Neural progenitor cell (in vitro differentiated cells): Measurements from ENCODE around the gene ADD3. TPM values are rescaled to one million over a fixed set of nuclear protein-coding genes. Genes with fewer than 3 reads are reported as not detected.

ENCODE experiments used
- DNase-seq: peaks from one replicate; pipeline ENCODE4 v3.0.0-alpha.2; 2016; ENCODE audit warnings: low spot score
- H2AFZ ChIP-seq: fragments of 200-600 bp; sonication (generic); replicated peaks from 2 replicates; pipeline ENCODE4 v1.6.1; 2016; ENCODE audit warnings: antibody characterized with exemption
- H3F3A ChIP-seq: fragments of 200-600 bp; sonication (generic); 2 replicates; pipeline ENCODE4 v1.6.1; 2016; ENCODE audit warnings: antibody characterized with exemption, low read depth
- H3K27ac ChIP-seq: fragments of 200-600 bp; sonication (generic); 2 replicates; pipeline ENCODE4 v1.5.1; 2016; ENCODE audit warnings: mild to moderate bottlenecking
- H3K27me3 ChIP-seq: fragments of 200-600 bp; sonication (generic); 2 replicates; pipeline ENCODE4 v1.6.1; 2016; ENCODE audit warnings: mild to moderate bottlenecking, moderate library complexity
- H3K36me3 ChIP-seq: fragments of 200-600 bp; sonication (generic); 2 replicates; pipeline ENCODE4 v1.5.1; 2016
- H3K4me1 ChIP-seq: fragments of 200-600 bp; sonication (generic); 2 replicates; pipeline ENCODE4 v1.6.1; 2016; ENCODE audit warnings: mixed run types
- H3K4me2 ChIP-seq: fragments of 200-600 bp; sonication (generic); 2 replicates; pipeline ENCODE4 v1.6.1; 2016
- H3K4me3 ChIP-seq: fragments of 200-600 bp; sonication (generic); 2 replicates; pipeline ENCODE4 v1.5.1; 2016
- H3K79me2 ChIP-seq: fragments of 200-600 bp; sonication (generic); 2 replicates; pipeline ENCODE4 v1.6.1; 2016; ENCODE audit warnings: low read depth
- H3K9ac ChIP-seq: fragments of 200-600 bp; sonication (generic); 2 replicates; pipeline ENCODE4 v1.6.1; 2016
- H3K9me3 ChIP-seq: fragments of 200-600 bp; sonication (generic); 2 replicates; pipeline ENCODE4 v1.5.1; 2016; ENCODE audit warnings: low read depth
- H4K20me1 ChIP-seq: fragments of 200-600 bp; sonication (generic); 2 replicates; pipeline ENCODE4 v1.6.1; 2016; ENCODE audit warnings: low read depth
- H3K27ac Mint-ChIP-seq: 3 replicates; pipeline ENCODE4 v1.8.0; 2021; ENCODE audit warnings: mixed read lengths
- H3K27me3 Mint-ChIP-seq: 2 replicates; pipeline ENCODE4 v1.8.0; 2022; ENCODE audit warnings: low read depth, mild to moderate bottlenecking, inconsistent platforms, moderate library complexity, mixed read lengths; ENCODE audit not compliant: insufficient read depth
- H3K36me3 Mint-ChIP-seq: 3 replicates; pipeline ENCODE4 v1.8.0; 2021; ENCODE audit warnings: mixed read lengths
- H3K4me1 Mint-ChIP-seq: 3 replicates; pipeline ENCODE4 v1.8.0; 2021; ENCODE audit warnings: mixed read lengths
- H3K4me3 Mint-ChIP-seq: 3 replicates; pipeline ENCODE4 v1.8.0; 2021; ENCODE audit warnings: mild to moderate bottlenecking, moderate library complexity, mixed read lengths
- H3K9me3 Mint-ChIP-seq: 3 replicates; pipeline ENCODE4 v1.8.0; 2020; ENCODE audit warnings: mixed read lengths
- CTCF ChIP-seq: fragments of 200-600 bp; sonication (generic); IDR thresholded peaks from 2 replicates; pipeline ENCODE4 v1.5.1; 2017; ENCODE audit warnings: antibody characterized with exemption, mild to moderate bottlenecking
- EZH2 ChIP-seq: fragments of 200-600 bp; sonication (generic); IDR thresholded peaks from 2 replicates; pipeline ENCODE4 v1.6.1; 2017; ENCODE audit warnings: antibody characterized with exemption, mild to moderate bottlenecking, moderate library complexity
- EZH2phosphoT487 ChIP-seq: fragments of 200-600 bp; sonication (generic); IDR thresholded peaks from 2 replicates; pipeline ENCODE4 v1.6.1; 2017; ENCODE audit warnings: antibody characterized with exemption
- total RNA-seq: library from RNA; depleted of rRNA; stranded (reverse); fragments of >200 nt; gene quantifications from 2 replicates; pipeline ENCODE4 v1.2.3, GENCODE V29; 2015; ENCODE audit warnings: low replicate concordance

ADD3 gene
- total RNA-seq, 1 donor from 2014 or later, result 345 TPM

DNA sequence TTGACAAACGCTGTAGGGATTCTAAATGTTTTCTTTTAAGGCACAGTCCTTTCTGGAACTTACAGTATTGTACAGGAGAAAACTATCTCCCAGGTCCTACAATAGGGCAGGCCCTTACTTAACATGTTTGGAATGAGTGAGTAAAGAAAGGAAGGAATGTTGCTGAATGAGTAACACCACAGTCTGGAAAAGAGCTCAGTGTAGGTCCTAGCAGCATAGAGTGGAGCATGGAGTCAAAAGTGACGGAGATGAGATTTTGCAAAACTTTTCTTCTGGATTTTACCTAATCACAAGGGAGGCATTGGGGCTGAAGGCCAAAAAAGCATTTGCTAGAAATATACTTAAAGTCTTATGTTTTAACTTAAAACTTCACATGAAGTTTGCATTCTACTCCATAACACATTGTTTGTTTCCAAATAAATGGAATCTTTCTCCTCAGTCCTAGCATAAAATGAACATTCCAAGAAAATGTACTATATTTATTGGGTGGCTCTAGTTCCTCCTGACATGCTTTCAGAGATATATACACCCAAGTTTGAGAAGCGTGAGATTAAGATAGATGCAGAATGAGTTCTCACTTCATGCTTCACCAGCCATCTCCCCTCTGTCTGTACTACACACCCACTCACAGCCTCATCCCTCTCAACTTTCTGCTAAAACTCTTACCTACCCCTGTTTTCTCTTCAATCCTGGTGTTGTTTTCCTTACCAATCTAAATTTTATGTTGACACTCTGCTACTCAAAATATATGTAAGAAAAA lies 20.2 kb upstream of the ADD3 start:
- Histone ChIP-seq H3K36me3 (no peaks in the 10 kb centered on the region), H3K4me1 (no peaks in the 10 kb centered on the region), H3K27ac (no peak overlapping the region), H3K4me2 (no peak overlapping the region), H3K9me3 (no peaks in the 10 kb centered on the region), H2AFZ (no peak overlapping the region), H4K20me1 (no peaks in the 10 kb centered on the region), H3K79me2 (no peaks in the 10 kb centered on the region), H3F3A (no peaks in the 10 kb centered on the region), H3K27me3 (no peaks in the 10 kb centered on the region), H3K4me3 (no peak overlapping the region), H3K9ac (no peak overlapping the region)
- no peak for DNase-seq
- H3K27me3 Mint-ChIP-seq, result peaks cover 4% of the 10 kb centered on the region
- H3K4me3 Mint-ChIP-seq, result no peak overlapping the region
- no peak overlapping the region for H3K27ac Mint-ChIP-seq
- no peak for TF ChIP-seq CTCF
- H3K4me1 Mint-ChIP-seq, result peaks cover under 1% of the 10 kb centered on the region
- peaks cover 3% of the 10 kb centered on the region for H3K9me3 Mint-ChIP-seq
- no peaks in the 10 kb centered on the region for H3K36me3 Mint-ChIP-seq

DNA sequence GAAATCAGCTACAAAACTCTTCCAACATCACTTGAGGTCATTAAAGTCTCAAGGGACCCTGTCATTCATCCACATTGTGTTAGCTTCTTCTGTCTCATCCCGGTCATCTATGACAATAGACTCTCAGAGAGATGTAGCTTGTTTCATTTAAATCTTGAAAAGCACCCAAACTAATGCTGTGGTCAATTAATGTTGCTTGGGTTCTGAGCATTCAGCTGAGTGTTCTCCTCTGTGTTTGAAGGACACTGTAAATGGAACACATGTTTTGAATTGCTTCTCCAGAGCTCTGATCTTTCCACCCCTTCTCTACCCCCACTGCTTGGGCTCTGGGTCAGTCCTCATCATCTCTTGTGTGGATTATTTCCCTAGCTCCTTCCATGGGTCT lies 19.6 kb upstream of the ADD3 start:
- Mint-ChIP-seq H3K27me3 (peaks cover 4% of the 10 kb centered on the region), H3K27ac (no peak overlapping the region), H3K4me1 (no peaks in the 10 kb centered on the region), H3K4me3 (no peak overlapping the region), H3K36me3 (no peaks in the 10 kb centered on the region), H3K9me3 (peaks cover 3% of the 10 kb centered on the region)
- Histone ChIP-seq H3K4me2 (no peak overlapping the region), H3K36me3 (no peaks in the 10 kb centered on the region), H3K27ac (no peak overlapping the region), H3F3A (no peaks in the 10 kb centered on the region), H3K27me3 (no peaks in the 10 kb centered on the region), H3K9ac (no peak overlapping the region), H3K79me2 (no peaks in the 10 kb centered on the region), H3K9me3 (no peaks in the 10 kb centered on the region), H3K4me3 (no peak overlapping the region), H4K20me1 (no peaks in the 10 kb centered on the region), H3K4me1 (no peaks in the 10 kb centered on the region), H2AFZ (no peak overlapping the region)
- DNase-seq, result no peak
- TF ChIP-seq EZH2 (no peak), CTCF (no peak), EZH2phosphoT487 (no peak)

DNA sequence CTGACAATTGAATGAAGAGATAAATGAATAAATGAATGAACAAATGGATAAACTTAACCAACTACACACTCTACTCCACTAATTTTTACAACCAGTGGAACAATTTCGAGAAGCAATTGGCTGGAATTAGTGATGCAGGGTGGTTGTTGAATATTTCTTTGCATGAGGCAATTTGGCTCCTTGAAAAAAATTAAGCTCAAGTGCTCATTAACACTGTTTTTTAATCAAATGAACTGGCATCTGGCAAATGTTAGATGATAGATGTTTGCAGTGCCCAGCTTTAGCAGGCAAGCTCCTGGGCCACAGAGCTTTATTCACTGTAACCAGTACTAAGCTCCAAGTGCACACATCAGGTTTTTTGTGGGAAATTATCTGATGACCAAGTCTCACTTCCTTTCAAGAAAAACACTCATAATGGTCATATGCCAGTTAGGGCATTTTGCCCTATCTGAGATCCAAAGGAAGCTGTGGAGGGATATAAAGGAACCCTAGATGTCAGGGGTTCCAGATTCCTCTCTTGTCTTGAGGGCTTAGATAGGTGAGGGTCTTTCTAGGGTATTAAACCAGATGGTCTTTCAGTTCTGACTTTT lies 16.4 kb upstream of the ADD3 start:
- no peaks in the 10 kb centered on the region for H3K9me3 Mint-ChIP-seq
- no peak overlapping the region for H2AFZ ChIP-seq
- H3K4me2 ChIP-seq, result no peak overlapping the region
- H3K27me3 ChIP-seq, result no peaks in the 10 kb centered on the region
- no peaks in the 10 kb centered on the region for H3K79me2 ChIP-seq
- no peaks in the 10 kb centered on the region for H3K4me1 ChIP-seq
- H3K4me1 Mint-ChIP-seq, result no peaks in the 10 kb centered on the region
- no peak overlapping the region for H3K4me3 ChIP-seq
- H3K9ac ChIP-seq, result no peak overlapping the region
- H3F3A ChIP-seq, result no peaks in the 10 kb centered on the region
- no peak overlapping the region for H3K27ac Mint-ChIP-seq
- H3K27me3 Mint-ChIP-seq, result peaks cover 2% of the 10 kb centered on the region
- no peaks in the 10 kb centered on the region for H3K36me3 ChIP-seq
- no peaks in the 10 kb centered on the region for H4K20me1 ChIP-seq
- H3K36me3 Mint-ChIP-seq, result no peaks in the 10 kb centered on the region
- no peaks in the 10 kb centered on the region for H3K9me3 ChIP-seq
- TF ChIP-seq CTCF, result no peak
- no peak for TF ChIP-seq EZH2phosphoT487
- DNase-seq, result no peak
- H3K4me3 Mint-ChIP-seq, result no peak overlapping the region
- H3K27ac ChIP-seq, result no peak overlapping the region
